Ascending aorta (tissue), 2 donors: ENCODE measurements around the gene MAGEA8. TPM values are rescaled to one million over a fixed set of nuclear protein-coding genes. Genes with fewer than 3 reads are reported as not detected.
"Not testable (repeated sequence)": the region's sequence is repeated elsewhere in the genome, so short reads cannot be mapped to it uniquely, and the experiment has no call there.

Experiments
- DNase-seq, 2 donors: peaks; one replicate each; pipeline ENCODE4 v3.0.0-alpha.2; 2019; ENCODE audit warnings: low spot score in 2 of 2
- H3K27ac ChIP-seq, 2 donors: fragments of 200-600 bp; sonication (generic); one replicate each; pipeline ENCODE4 v1.5.1; 2016 to 2017; ENCODE audit warnings: mild to moderate bottlenecking in 1 of 2
- H3K27me3 ChIP-seq: fragments of 200-600 bp; sonication (generic); one replicate; pipeline ENCODE4 v1.5.1; 2017
- H3K36me3 ChIP-seq, 2 donors: fragments of 200-600 bp; sonication (generic); one replicate each; pipeline ENCODE4 v1.5.1; 2016
- H3K4me1 ChIP-seq, 2 donors: fragments of 200-600 bp; sonication (generic); one replicate each; pipeline ENCODE4 v1.5.1; 2016 to 2017; ENCODE audit warnings: mild to moderate bottlenecking in 1 of 2
- H3K4me3 ChIP-seq, 2 donors: fragments of 200-600 bp; sonication (generic); one replicate each; pipeline ENCODE4 v1.5.1; 2016 to 2017; ENCODE audit warnings: mild to moderate bottlenecking in 1 of 2
- H3K9me3 ChIP-seq, 2 donors: fragments of 200-600 bp; sonication (generic); one replicate each; pipeline ENCODE4 v1.5.1; 2016
- CTCF ChIP-seq, 3 experiments: fragments of 200-600 bp in 2 of 3; fragments of 450-650 bp in 1 of 3; sonication (generic) in 2 of 3; IDR thresholded peaks; one replicate each; pipeline ENCODE4 v1.5.1; 2016 to 2019; ENCODE audit warnings: antibody characterized with exemption in 3 of 3, mild to moderate bottlenecking in 1 of 3, moderate library complexity in 1 of 3
- intact Hi-C: fragments of 100-400 bp; cut with DNase I; formaldehyde crosslinking; loops from one replicate; pipeline ENCODE4 v1.15.1; 2023
- total RNA-seq: library from RNA; depleted of rRNA; stranded (reverse); fragments of >200 nt; gene quantifications from one replicate; pipeline ENCODE4 v1.1.0, GENCODE V29; 2016

Gene MAGEA8
- total RNA-seq, 1 donor from 2014 or later, result not detected

- intact Hi-C loops, result no loop called here
- Histone ChIP-seq H3K27me3 (no peaks in the 10 kb centered on the region), H3K27ac (no peak overlapping the region), H3K36me3 (no peaks in the 10 kb centered on the region), H3K4me3 (no peak overlapping the region), H3K9me3 (no peaks in the 10 kb centered on the region), H3K4me1 (no peaks in the 10 kb centered on the region)
- DNase-seq, result no peak
- no peak for TF ChIP-seq CTCF (IDR thresholded peaks at IDR 0.05)
Measured at GRCh38 chrX:149871940-149872339, 9.0 kb upstream of the MAGEA8 start.

- no peak overlapping the region for H3K4me3 ChIP-seq
- H3K36me3 ChIP-seq, result no peaks in the 10 kb centered on the region
- no peak overlapping the region for H3K27ac ChIP-seq
- no peaks in the 10 kb centered on the region for H3K27me3 ChIP-seq
- intact Hi-C loops, result no loop called here
- H3K4me1 ChIP-seq, result no peaks in the 10 kb centered on the region
- no peaks in the 10 kb centered on the region for H3K9me3 ChIP-seq
- TF ChIP-seq CTCF (IDR thresholded peaks at IDR 0.05), result no peak
- DNase-seq, result no peak
Measured at GRCh38 chrX:149877157-149877556, 3.8 kb upstream of the MAGEA8 start.

- H3K4me1 ChIP-seq, result no peaks in the 10 kb centered on the region
- no peak for DNase-seq
- H3K9me3 ChIP-seq, result no peaks in the 10 kb centered on the region
- H3K4me3 ChIP-seq, result no peak overlapping the region
- no peaks in the 10 kb centered on the region for H3K36me3 ChIP-seq
- no peak overlapping the region for H3K27ac ChIP-seq
- no peak for TF ChIP-seq CTCF (IDR thresholded peaks at IDR 0.05)
- intact Hi-C loops, result no loop called here
- no peaks in the 10 kb centered on the region for H3K27me3 ChIP-seq
Measured at GRCh38 chrX:149877636-149878035, 3.3 kb upstream of the MAGEA8 start.

GRCh38 chrX:149890828-149891227 is 9.8 kb downstream of the MAGEA8 start:
- DNase-seq, H3K9me3 ChIP-seq, H3K4me3 ChIP-seq, H3K36me3 ChIP-seq, H3K27ac ChIP-seq, intact Hi-C loops, H3K27me3 ChIP-seq, H3K4me1 ChIP-seq: not testable (repeated sequence)

- no peak overlapping the region for H3K4me3 ChIP-seq
- H3K9me3 ChIP-seq, result no peaks in the 10 kb centered on the region
- H3K4me1 ChIP-seq, result no peaks in the 10 kb centered on the region
- intact Hi-C loops, result no loop called here
- DNase-seq, result no peak
- no peak for TF ChIP-seq CTCF (IDR thresholded peaks at IDR 0.05)
- no peak overlapping the region for H3K27ac ChIP-seq
- no peaks in the 10 kb centered on the region for H3K27me3 ChIP-seq
- no peaks in the 10 kb centered on the region for H3K36me3 ChIP-seq
Measured at GRCh38 chrX:149898554-149898953, 17.6 kb downstream of the MAGEA8 start.

- no peaks in the 10 kb centered on the region for H3K27me3 ChIP-seq
- H3K4me1 ChIP-seq, result no peaks in the 10 kb centered on the region
- no peaks in the 10 kb centered on the region for H3K36me3 ChIP-seq
- intact Hi-C loops, result no loop called here
- TF ChIP-seq CTCF (IDR thresholded peaks at IDR 0.05), result peak in 1 of 3 experiments; percentile 8
- no peaks in the 10 kb centered on the region for H3K9me3 ChIP-seq
- no peak overlapping the region for H3K4me3 ChIP-seq
- no peak for DNase-seq
- H3K27ac ChIP-seq, result no peak overlapping the region
Measured at GRCh38 chrX:149903889-149904748, 23.1 kb downstream of the MAGEA8 start.
